ENCODE results near the gene GPR101.
A peak's percentile ranks its signal among the peaks of the same experiment; 100 is the strongest.

The GPR101 gene

GRCh38 chrX:137062915-137063617, 29.3 kb upstream of the GPR101 start:
- H3K4me1 ChIP-seq (ENCODE audit: control insufficient read depth in 1 of 2, insufficient read depth in 1 of 2, low read depth in 1 of 2, low read length in 1 of 2) = no peaks in the 10 kb centered on the region
- no peaks in the 10 kb centered on the region for H3K9me3 ChIP-seq
- no peak overlapping the region for H3K27ac ChIP-seq
- no peaks in the 10 kb centered on the region for H3K27me3 ChIP-seq
- no peaks in the 10 kb centered on the region for H3K36me3 ChIP-seq
- no peak overlapping the region for H3K4me3 ChIP-seq (ENCODE audit: low read depth in 1 of 2, low read length in 1 of 2)
- no peak for TF ChIP-seq CTCF (IDR thresholded peaks at IDR 0.05)

DNA sequence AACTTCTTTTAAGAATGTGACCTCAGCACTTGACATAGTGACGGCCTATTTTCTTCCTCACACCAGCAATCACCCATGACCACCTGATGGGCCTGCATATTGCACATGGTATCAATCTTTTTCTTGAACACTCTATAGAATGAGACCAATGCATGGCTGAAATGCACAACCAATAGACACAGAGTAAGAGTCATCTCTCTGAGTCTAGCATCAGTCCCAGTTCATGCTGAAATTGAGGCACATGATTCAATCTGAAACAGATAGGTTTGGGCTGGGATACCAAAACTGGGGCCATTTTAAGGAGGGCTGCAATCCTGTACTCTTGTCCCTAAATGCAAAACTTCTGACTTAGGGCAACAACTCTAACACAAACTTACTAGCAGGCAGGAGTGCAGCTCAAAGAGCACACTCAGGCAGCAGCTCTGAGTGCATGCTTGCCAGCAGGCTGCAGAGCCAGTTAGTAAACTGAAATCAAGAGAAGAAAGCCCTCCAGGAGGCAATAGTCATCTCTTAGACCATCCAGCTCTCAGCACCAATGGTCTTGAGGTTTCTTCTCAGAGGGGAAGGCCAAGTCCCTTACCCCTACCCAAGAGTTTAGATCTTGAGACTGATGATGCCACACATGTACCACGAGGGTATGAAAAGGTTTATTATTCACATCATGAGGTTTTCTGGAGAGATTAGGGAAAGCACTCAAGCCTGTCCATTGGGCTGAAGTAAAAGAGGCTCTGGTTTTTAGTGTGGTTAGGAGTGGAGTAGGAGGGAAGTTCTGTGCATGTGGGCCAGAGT, 24.7 kb upstream of the GPR101 start:
- H3K27me3 ChIP-seq = peaks cover 21% of the 10 kb centered on the region
- H3K4me3 ChIP-seq (ENCODE audit: low read depth in 1 of 2, low read length in 1 of 2) = no peak overlapping the region
- H3K9me3 ChIP-seq = no peaks in the 10 kb centered on the region
- H3K27ac ChIP-seq = no peak overlapping the region
- no peak for TF ChIP-seq CTCF (IDR thresholded peaks at IDR 0.05)
- H3K36me3 ChIP-seq = no peaks in the 10 kb centered on the region
- no peaks in the 10 kb centered on the region for H3K4me1 ChIP-seq (ENCODE audit: control insufficient read depth in 1 of 2, insufficient read depth in 1 of 2, low read depth in 1 of 2, low read length in 1 of 2)

GRCh38 chrX:137052643-137053235, 18.9 kb upstream of the GPR101 start:
- TF ChIP-seq CTCF (IDR thresholded peaks at IDR 0.05) = no peak
- Histone ChIP-seq H3K27ac (no peak overlapping the region), H3K36me3 (no peaks in the 10 kb centered on the region), H3K4me1 (ENCODE audit: control insufficient read depth in 1 of 2, insufficient read depth in 1 of 2, low read depth in 1 of 2, low read length in 1 of 2) (peaks cover 6 to 11% of the 10 kb centered on the region in 2 experiments), H3K4me3 (ENCODE audit: low read depth in 1 of 2, low read length in 1 of 2) (peak overlapping the region; percentile 20 to 36), H3K9me3 (no peaks in the 10 kb centered on the region), H3K27me3 (peaks cover 75% of the 10 kb centered on the region)

DNA sequence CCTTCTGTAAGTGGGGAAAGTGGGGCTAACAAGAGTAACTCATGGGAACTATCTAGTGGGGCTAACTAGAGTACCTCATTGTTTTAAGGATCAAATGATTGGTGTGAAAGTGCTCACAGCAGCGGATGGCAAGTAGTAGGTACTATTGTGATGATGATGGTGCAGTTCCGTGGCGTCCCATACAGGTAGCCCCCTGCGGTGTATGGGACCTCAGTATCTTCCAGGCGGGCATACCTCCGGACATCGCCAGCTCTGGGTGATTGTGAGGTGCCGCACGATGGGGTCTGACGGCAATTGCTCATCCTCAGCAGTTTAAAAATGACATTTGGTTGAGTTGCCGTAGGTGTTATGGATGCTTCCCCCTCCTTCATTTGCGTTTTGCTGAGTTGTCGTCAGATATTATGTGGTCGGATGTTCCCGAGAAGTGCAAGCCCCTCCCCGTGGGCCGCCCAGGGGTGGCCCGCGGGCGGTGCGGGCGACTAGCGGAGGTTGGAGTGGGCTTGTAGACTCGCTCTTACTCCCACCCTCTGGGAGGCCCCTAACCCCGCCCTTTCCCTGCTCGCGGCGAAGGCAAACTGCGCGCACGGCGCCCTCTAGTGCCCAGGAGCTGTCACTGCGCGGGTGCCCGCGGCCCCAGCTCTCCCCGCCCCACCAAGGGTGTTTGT, 18.3 kb upstream of the GPR101 start:
- Histone ChIP-seq H3K4me1 (ENCODE audit: control insufficient read depth in 1 of 2, insufficient read depth in 1 of 2, low read depth in 1 of 2, low read length in 1 of 2) (peaks cover 6 to 11% of the 10 kb centered on the region in 2 experiments), H3K36me3 (no peaks in the 10 kb centered on the region), H3K27ac (no peak overlapping the region), H3K27me3 (peaks cover 75% of the 10 kb centered on the region), H3K4me3 (ENCODE audit: low read depth in 1 of 2, low read length in 1 of 2) (peak overlapping the region; percentile 20 to 36), H3K9me3 (no peaks in the 10 kb centered on the region)
- TF ChIP-seq CTCF (IDR thresholded peaks at IDR 0.05) = peak; percentile 45

GRCh38 chrX:137044893-137045292, 11.1 kb upstream of the GPR101 start:
- TF ChIP-seq CTCF (IDR thresholded peaks at IDR 0.05) = no peak
- Histone ChIP-seq H3K4me3 (ENCODE audit: low read depth in 1 of 2, low read length in 1 of 2) (no peak overlapping the region), H3K9me3 (no peaks in the 10 kb centered on the region), H3K27ac (no peak overlapping the region), H3K27me3 (peaks cover 20% of the 10 kb centered on the region), H3K36me3 (no peaks in the 10 kb centered on the region), H3K4me1 (ENCODE audit: control insufficient read depth in 1 of 2, insufficient read depth in 1 of 2, low read depth in 1 of 2, low read length in 1 of 2) (no peaks in the 10 kb centered on the region)
